ENCODE data around the gene EXOC6.

The EXOC6 gene, protein sequence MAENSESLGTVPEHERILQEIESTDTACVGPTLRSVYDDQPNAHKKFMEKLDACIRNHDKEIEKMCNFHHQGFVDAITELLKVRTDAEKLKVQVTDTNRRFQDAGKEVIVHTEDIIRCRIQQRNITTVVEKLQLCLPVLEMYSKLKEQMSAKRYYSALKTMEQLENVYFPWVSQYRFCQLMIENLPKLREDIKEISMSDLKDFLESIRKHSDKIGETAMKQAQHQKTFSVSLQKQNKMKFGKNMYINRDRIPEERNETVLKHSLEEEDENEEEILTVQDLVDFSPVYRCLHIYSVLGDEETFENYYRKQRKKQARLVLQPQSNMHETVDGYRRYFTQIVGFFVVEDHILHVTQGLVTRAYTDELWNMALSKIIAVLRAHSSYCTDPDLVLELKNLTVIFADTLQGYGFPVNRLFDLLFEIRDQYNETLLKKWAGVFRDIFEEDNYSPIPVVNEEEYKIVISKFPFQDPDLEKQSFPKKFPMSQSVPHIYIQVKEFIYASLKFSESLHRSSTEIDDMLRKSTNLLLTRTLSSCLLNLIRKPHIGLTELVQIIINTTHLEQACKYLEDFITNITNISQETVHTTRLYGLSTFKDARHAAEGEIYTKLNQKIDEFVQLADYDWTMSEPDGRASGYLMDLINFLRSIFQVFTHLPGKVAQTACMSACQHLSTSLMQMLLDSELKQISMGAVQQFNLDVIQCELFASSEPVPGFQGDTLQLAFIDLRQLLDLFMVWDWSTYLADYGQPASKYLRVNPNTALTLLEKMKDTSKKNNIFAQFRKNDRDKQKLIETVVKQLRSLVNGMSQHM

DNA sequence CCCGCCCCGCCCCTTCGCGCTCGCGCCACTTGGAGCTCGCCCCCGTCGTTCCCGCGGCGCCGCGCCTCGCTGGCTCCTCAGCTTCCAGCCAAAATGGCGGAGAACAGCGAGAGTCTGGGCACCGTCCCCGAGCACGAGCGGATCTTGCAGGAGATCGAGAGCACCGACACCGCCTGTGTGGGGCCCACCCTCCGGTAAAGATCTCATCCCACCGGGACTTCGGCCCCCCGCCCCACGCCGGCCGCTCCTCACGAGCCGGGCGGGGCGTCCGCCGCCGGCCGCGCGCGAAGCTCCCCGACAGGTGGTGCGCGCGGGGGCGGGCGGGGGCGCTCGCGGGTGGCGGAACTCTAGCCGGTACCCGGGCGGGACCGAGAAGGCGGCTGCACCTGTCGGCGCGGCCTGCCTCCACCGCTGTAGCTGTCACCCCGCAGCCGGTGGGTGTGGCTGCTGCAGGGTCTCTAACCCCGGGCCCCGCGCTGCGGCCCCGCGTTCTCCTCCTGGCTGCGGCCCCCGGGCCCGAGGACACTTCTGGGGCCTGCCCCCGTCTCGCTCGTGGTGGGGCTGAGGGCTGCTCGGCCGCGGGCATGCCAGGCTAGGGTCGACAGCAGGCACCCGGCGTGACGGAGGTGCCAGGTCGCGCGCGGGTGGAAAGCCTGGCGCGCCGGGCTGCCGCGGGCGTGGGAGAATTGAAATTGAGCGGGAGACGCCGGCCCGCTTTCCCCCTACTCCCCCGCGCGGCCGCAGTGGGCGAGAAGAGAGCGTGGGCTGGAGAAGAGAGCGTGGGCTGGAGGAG is at the start of gene EXOC6:
EXOC6 (plus strand) TSS at position 80 of the 793 bp plus-strand sequence; CDS start at position 94, 14 bp downstream.
- Histone ChIP-seq H3K9ac (ENCODE audit: low read length) (peak within 1 kb of the TSS; percentile 24), H3K27me3 (ENCODE audit: control insufficient read depth, insufficient read depth, low read length) (no peaks in the 10 kb centered on the region), H3K4me3 (ENCODE audit: low read length) (peak within 1 kb of the TSS; percentile 79), H3K36me3 (ENCODE audit: control insufficient read depth, insufficient read depth, low read length) (no peaks in the 10 kb centered on the region), H3K4me1 (ENCODE audit: control insufficient read depth, insufficient read depth, low read length) (peaks cover 5% of the 10 kb centered on the region), H3K27ac (ENCODE audit: low read depth, low read length) (peak within 1 kb of the TSS; percentile 88)

DNA sequence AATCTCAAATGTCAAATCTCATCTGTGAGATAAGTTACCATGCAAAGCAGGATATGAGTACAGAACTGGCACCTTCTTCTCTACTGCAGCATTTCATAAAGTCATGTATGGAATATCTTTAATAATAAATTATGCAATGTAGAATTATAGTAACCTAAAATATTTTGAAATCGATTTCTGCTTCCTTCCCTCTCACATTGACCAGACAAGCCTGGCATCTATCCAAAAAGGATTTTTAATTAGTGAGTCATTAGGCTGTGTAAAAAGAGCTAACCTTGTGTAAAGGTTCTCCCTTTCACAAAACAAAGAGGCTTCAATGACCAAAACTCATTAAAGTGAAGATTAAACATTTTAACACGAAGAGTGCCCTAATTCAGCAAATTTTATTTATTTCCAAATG is 48.8 kb upstream of the EXOC6 start:
- Histone ChIP-seq H3K4me3 (ENCODE audit: low read length) (no peak overlapping the region), H3K27ac (ENCODE audit: low read depth, low read length) (no peak overlapping the region), H3K9ac (ENCODE audit: low read length) (no peak overlapping the region), H3K36me3 (ENCODE audit: control insufficient read depth, insufficient read depth, low read length) (no peaks in the 10 kb centered on the region), H3K27me3 (ENCODE audit: control insufficient read depth, insufficient read depth, low read length) (no peaks in the 10 kb centered on the region), H3K4me1 (ENCODE audit: control insufficient read depth, insufficient read depth, low read length) (no peaks in the 10 kb centered on the region)

DNA sequence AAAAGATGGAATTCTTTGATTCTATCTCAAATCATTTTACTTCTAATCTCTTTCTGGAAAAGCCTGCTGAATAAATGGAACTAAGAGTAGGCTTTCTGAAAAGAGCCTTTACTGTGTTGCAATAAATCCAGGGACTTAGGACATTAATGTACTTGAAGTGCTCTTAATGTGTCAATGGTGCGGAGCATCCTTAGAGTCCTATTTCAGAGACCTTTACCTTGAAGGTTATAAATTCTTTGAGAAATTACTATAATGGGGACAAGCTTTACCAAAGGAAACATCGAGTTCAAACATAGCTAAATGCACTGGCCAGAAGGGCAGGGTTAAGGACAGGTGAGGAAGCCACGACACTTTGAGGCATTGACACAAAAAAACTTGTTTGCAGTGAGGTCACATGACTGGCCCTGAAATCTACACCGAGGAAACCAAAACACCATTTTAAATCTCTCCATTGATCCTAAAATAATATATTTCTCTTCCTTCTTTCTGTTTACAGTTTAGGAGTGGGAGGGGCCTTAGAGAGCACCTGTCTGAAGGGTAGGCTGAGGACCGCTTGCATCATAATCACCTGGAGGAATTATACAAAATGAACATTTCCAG is 48.1 kb upstream of the EXOC6 start:
- Histone ChIP-seq H3K36me3 (ENCODE audit: control insufficient read depth, insufficient read depth, low read length) (no peaks in the 10 kb centered on the region), H3K27me3 (ENCODE audit: control insufficient read depth, insufficient read depth, low read length) (no peaks in the 10 kb centered on the region), H3K4me3 (ENCODE audit: low read length) (no peak overlapping the region), H3K27ac (ENCODE audit: low read depth, low read length) (no peak overlapping the region), H3K4me1 (ENCODE audit: control insufficient read depth, insufficient read depth, low read length) (no peaks in the 10 kb centered on the region), H3K9ac (ENCODE audit: low read length) (no peak overlapping the region)

DNA sequence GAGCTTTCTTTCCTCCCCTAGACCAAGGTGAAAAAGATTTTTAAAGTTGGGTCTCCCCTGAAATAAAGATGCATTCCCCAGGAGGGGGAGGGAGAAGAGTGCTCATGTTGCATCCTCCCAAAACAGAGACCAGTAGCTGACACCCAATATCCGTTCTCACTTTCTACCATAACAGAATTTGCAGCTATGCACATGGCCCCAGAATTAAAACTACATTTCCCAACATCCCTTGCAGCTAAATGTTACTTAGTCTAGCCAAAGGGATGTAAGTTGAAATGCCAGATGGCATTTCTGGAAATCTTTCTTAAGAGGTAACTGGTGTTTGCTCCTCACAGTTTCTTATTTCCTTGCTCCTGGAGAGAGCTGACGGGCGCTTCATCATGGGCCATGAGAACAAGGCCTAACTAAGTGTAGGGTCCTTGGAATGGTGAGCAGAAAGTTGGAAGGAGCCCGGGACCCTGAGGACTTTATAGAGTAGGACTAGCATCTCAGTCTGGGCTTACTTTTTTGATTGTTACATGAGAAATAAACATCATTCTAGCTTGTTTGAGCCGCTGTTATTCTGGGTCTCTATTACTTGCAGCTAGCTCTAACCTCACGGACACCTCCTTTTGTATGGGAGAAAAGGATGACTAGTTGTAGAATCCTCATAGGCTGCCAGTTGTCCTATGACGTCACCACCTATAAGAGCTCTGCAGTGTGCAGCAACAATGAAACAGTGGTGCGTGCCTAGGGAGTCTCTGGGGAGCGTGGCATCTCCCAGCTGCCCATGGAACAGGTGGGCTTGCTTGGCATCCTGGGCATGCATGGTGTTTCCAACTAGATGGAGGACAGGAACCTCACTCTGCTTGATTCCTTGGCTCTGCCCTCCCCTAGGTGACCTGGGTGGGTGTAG is 46.1 kb upstream of the EXOC6 start:
- no peaks in the 10 kb centered on the region for H3K27me3 ChIP-seq (ENCODE audit: control insufficient read depth, insufficient read depth, low read length)
- no peak overlapping the region for H3K4me3 ChIP-seq (ENCODE audit: low read length)
- H3K9ac ChIP-seq (ENCODE audit: low read length): no peak overlapping the region

DNA sequence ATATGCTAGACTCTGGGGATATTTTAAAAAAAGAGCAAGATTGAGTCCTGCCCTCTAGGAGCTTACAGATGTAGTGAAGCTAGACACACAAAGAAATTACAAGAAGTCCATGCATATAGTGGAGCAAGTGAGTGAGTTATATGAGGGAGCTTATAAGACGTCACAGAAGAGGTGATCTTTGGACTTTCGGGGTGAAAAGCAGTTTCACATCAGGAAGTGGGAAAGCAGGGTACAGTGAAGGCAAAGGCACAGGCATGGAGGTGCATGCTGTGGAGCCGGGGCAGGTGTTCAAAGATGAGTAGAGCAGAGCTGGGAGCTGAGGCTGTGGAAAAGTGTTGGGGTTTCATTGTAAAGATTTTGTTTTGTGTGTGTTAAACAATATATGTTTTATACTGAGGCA is 38.5 kb upstream of the EXOC6 start:
- Histone ChIP-seq H3K36me3 (ENCODE audit: control insufficient read depth, insufficient read depth, low read length) (no peaks in the 10 kb centered on the region), H3K4me1 (ENCODE audit: control insufficient read depth, insufficient read depth, low read length) (no peaks in the 10 kb centered on the region), H3K4me3 (ENCODE audit: low read length) (no peak overlapping the region), H3K9ac (ENCODE audit: low read length) (no peak overlapping the region), H3K27ac (ENCODE audit: low read depth, low read length) (no peak overlapping the region), H3K27me3 (ENCODE audit: control insufficient read depth, insufficient read depth, low read length) (no peaks in the 10 kb centered on the region)

More for the DNA sequence above, 46.1 kb upstream of the EXOC6 start:
- no peaks in the 10 kb centered on the region for H3K36me3 ChIP-seq (ENCODE audit: control insufficient read depth, insufficient read depth, low read length)
- H3K4me1 ChIP-seq (ENCODE audit: control insufficient read depth, insufficient read depth, low read length): no peaks in the 10 kb centered on the region
- no peak overlapping the region for H3K27ac ChIP-seq (ENCODE audit: low read depth, low read length)

DNA sequence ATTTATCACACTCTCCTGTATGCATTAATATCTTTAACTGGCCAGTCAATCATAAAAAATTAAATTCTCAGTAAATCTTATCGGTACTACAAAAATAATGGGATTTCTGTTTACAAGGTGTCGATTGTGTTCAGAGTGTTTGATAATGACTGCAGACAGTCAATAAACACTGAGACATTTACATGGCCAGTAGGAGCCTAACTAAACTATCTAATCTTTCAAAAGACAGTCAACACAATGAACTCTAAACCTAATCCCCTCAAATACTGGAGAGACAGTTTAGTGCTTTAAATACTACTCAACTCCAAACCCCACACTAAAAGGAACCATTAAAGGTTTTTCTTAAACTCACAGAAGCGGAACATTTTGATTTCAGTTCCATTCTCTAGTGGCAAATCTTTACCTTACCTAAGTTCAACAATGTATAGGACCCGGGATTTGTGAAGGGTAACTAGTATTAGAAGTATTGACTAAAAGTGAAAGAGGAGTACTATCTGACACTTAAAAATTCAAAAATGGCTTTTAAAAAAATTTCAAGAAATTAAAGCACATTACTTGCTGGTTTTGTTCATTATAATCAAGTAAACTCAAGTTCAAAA is 37.3 kb upstream of the EXOC6 start:
- no peak overlapping the region for H3K27ac ChIP-seq (ENCODE audit: low read depth, low read length)
- H3K36me3 ChIP-seq (ENCODE audit: control insufficient read depth, insufficient read depth, low read length): no peaks in the 10 kb centered on the region
- H3K9ac ChIP-seq (ENCODE audit: low read length): no peak overlapping the region
- no peak overlapping the region for H3K4me3 ChIP-seq (ENCODE audit: low read length)
- no peaks in the 10 kb centered on the region for H3K4me1 ChIP-seq (ENCODE audit: control insufficient read depth, insufficient read depth, low read length)
- no peaks in the 10 kb centered on the region for H3K27me3 ChIP-seq (ENCODE audit: control insufficient read depth, insufficient read depth, low read length)

DNA sequence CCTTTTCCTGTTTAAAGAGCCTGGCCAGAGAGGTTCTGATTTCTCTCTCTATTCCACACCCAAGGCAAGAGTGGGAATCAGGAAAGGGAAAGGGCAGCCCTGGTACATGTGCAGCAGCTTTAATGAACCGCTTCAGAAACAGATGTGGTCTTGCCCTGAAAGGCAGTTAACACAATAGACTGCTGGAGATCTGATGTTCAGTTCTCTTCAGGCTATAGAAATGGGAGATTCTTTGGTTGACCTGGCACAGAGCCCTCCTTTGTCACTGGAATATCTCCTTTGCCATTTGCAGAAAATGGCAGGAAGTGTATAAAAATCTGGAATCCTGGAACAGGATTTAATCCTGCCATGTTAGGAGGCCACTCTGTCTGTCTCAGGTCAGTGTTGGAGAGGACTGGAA is 36.3 kb upstream of the EXOC6 start:
- Histone ChIP-seq H3K4me1 (ENCODE audit: control insufficient read depth, insufficient read depth, low read length) (no peaks in the 10 kb centered on the region), H3K36me3 (ENCODE audit: control insufficient read depth, insufficient read depth, low read length) (no peaks in the 10 kb centered on the region), H3K9ac (ENCODE audit: low read length) (no peak overlapping the region), H3K4me3 (ENCODE audit: low read length) (no peak overlapping the region), H3K27ac (ENCODE audit: low read depth, low read length) (no peak overlapping the region), H3K27me3 (ENCODE audit: control insufficient read depth, insufficient read depth, low read length) (no peaks in the 10 kb centered on the region)

DNA sequence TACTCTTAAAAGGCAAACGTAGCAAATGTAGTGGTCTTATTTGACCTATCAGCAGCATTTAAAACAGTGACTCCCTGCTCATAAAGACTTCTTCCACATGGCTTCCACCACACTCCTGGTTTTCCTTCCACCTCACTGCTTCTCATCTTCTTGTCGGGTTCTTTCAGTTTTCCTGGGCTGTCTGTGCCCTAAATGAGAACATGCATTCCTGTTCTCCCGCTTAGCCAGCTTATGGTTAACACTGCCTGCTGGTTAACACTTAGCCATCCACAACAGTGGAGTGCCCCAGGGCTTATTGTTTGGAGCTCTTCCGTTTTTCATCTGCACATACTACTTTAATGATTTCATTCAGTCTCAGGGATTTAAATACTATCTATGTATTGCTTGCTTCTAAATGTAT is 34.3 kb upstream of the EXOC6 start:
- no peak overlapping the region for H3K27ac ChIP-seq (ENCODE audit: low read depth, low read length)
- H3K36me3 ChIP-seq (ENCODE audit: control insufficient read depth, insufficient read depth, low read length): no peaks in the 10 kb centered on the region
- no peaks in the 10 kb centered on the region for H3K4me1 ChIP-seq (ENCODE audit: control insufficient read depth, insufficient read depth, low read length)

DNA sequence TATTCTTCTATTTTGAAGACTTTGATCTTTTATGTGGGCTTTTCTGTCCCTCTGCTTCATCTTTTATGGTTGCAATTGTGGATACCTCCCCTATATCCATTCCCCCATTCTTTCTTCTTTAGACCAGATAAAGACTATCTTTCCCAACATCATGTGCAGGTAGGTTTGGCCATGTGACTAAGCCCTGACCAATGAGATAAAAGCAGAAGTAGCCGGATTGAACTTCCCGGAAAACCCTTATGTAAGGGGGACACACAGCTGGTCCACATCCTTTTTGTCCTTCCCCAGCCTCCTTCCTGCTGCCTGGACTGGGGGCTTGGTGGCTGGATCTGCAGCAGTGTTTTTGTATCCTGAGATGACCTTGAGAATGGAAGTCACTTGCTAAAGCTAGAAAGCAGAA is 33.5 kb upstream of the EXOC6 start:
- H3K27me3 ChIP-seq (ENCODE audit: control insufficient read depth, insufficient read depth, low read length): no peaks in the 10 kb centered on the region
- no peak overlapping the region for H3K27ac ChIP-seq (ENCODE audit: low read depth, low read length)
- H3K4me3 ChIP-seq (ENCODE audit: low read length): no peak overlapping the region
- H3K9ac ChIP-seq (ENCODE audit: low read length): no peak overlapping the region
- H3K36me3 ChIP-seq (ENCODE audit: control insufficient read depth, insufficient read depth, low read length): no peaks in the 10 kb centered on the region
- no peaks in the 10 kb centered on the region for H3K4me1 ChIP-seq (ENCODE audit: control insufficient read depth, insufficient read depth, low read length)

More for the DNA sequence above, 34.3 kb upstream of the EXOC6 start:
- Histone ChIP-seq H3K9ac (ENCODE audit: low read length) (no peak overlapping the region), H3K27me3 (ENCODE audit: control insufficient read depth, insufficient read depth, low read length) (no peaks in the 10 kb centered on the region), H3K4me3 (ENCODE audit: low read length) (no peak overlapping the region)

DNA sequence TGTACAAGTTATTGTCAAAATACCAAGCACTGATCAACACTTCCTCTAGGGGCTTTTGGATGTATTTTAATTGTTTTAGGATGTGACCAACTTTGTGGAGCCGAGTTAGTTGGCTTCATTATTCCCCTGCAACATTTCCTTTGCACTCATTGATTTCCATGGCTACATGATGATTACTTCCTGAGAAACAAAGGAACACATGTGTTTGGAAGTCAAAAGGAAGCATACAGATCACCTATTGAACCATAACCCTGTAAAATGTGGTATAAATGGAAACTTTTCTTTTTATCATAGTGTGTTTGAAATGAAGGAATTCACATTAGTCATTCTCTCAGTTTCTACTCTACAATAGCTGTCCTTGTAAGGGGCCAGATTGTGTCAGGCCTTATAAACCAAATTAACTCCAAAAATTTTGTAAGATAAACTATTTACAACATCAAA is 32.2 kb upstream of the EXOC6 start:
- Histone ChIP-seq H3K27ac (ENCODE audit: low read depth, low read length) (no peak overlapping the region), H3K9ac (ENCODE audit: low read length) (no peak overlapping the region), H3K4me1 (ENCODE audit: control insufficient read depth, insufficient read depth, low read length) (no peaks in the 10 kb centered on the region), H3K27me3 (ENCODE audit: control insufficient read depth, insufficient read depth, low read length) (no peaks in the 10 kb centered on the region), H3K36me3 (ENCODE audit: control insufficient read depth, insufficient read depth, low read length) (no peaks in the 10 kb centered on the region), H3K4me3 (ENCODE audit: low read length) (no peak overlapping the region)

DNA sequence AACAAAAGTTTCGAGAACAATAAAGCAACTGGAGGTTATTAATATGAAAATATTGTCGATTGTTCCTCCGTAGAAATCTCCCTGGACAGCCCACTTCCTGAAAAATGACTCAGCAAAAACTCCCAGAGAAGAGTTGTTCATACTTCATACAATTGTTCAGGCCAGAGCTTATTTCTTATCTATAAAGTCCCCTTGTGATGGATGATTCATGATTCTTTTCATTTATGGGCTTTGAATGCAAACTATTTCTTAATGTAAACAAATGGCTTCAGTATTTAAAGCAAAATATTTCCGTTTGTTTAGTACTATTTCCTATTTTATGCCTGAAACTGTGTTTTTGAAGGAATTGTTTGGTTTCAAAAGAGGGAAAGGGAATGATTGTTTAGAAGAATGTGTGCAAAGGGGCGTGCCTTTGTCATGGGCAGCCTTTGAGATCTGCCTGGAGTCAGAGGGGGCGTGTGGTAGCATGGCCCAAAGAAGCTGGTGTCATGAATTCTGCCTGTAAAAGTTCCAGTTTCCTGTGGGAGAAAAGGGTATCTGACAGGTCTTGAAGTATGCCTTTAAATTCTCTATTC is 26.2 kb upstream of the EXOC6 start:
- H3K27me3 ChIP-seq (ENCODE audit: control insufficient read depth, insufficient read depth, low read length): no peaks in the 10 kb centered on the region
- H3K4me1 ChIP-seq (ENCODE audit: control insufficient read depth, insufficient read depth, low read length): no peaks in the 10 kb centered on the region
- no peak overlapping the region for H3K9ac ChIP-seq (ENCODE audit: low read length)
- no peaks in the 10 kb centered on the region for H3K36me3 ChIP-seq (ENCODE audit: control insufficient read depth, insufficient read depth, low read length)
- no peak overlapping the region for H3K27ac ChIP-seq (ENCODE audit: low read depth, low read length)
- no peak overlapping the region for H3K4me3 ChIP-seq (ENCODE audit: low read length)

Data from rectal smooth muscle tissue (tissue), 1 donor.